ENCODE results near the gene FBXW8.

Gene FBXW8

GRCh38 chr12:116980083-116980482, 69.3 kb downstream of the FBXW8 start:
- no peak overlapping the region for H3K4me3 ChIP-seq (ENCODE audit: low read length)
- no peak for DNase-seq (ENCODE audit: low read depth)
- TF ChIP-seq CTCF (conservative IDR thresholded peaks at IDR 0.05; ENCODE audit: low read depth, low read length) = no peak

GRCh38 chr12:116982791-116983411, 72.2 kb downstream of the FBXW8 start:
- H3K4me3 ChIP-seq (ENCODE audit: low read length) = no peak overlapping the region
- no peak for DNase-seq (ENCODE audit: low read depth)
- no peak for TF ChIP-seq CTCF (conservative IDR thresholded peaks at IDR 0.05; ENCODE audit: low read depth, low read length)

GRCh38 chr12:116984098-116984497, 73.3 kb downstream of the FBXW8 start:
- no peak for TF ChIP-seq CTCF (conservative IDR thresholded peaks at IDR 0.05; ENCODE audit: low read depth, low read length)
- H3K4me3 ChIP-seq (ENCODE audit: low read length) = no peak overlapping the region
- no peak for DNase-seq (ENCODE audit: low read depth)

- DNase-seq (ENCODE audit: low read depth) = no peak
- TF ChIP-seq CTCF (conservative IDR thresholded peaks at IDR 0.05; ENCODE audit: low read depth, low read length) = no peak
- no peak overlapping the region for H3K4me3 ChIP-seq (ENCODE audit: low read length)
These were observed 79.6 kb downstream of the FBXW8 start for GRCh38 chr12:116990329-116990728.

GRCh38 chr12:116990971-116991966, 80.5 kb downstream of the FBXW8 start:
- TF ChIP-seq CTCF (conservative IDR thresholded peaks at IDR 0.05; ENCODE audit: low read depth, low read length) = no peak
- DNase-seq (ENCODE audit: low read depth) = no peak
- no peak overlapping the region for H3K4me3 ChIP-seq (ENCODE audit: low read length)

GRCh38 chr12:116996093-116996492, 85.3 kb downstream of the FBXW8 start:
- TF ChIP-seq CTCF (conservative IDR thresholded peaks at IDR 0.05; ENCODE audit: low read depth, low read length) = no peak
- no peak for DNase-seq (ENCODE audit: low read depth)

More at GRCh38 chr12:116996093-116996492, 85.3 kb downstream of the FBXW8 start:
- no peak overlapping the region for H3K4me3 ChIP-seq (ENCODE audit: low read length)
